Peyer's patch (tissue), 4 donors: ENCODE measurements around the gene ADRA2C.

Experiments
- CTCF ChIP-seq, 6 experiments: fragments of 450-650 bp in 4 of 6; fragments of 200-600 bp in 2 of 6; sonication (generic) in 1 of 6; IDR thresholded peaks; one replicate each; pipeline ENCODE4 v1.5.1; 2017 to 2019; ENCODE audit warnings: antibody characterized with exemption in 6 of 6, mild to moderate bottlenecking in 3 of 6, moderate library complexity in 1 of 6
- POLR2A ChIP-seq, 2 donors: fragments of 450-650 bp; IDR thresholded peaks; one replicate each; pipeline ENCODE4 v1.5.1; 2017; ENCODE audit warnings: antibody characterized with exemption in 2 of 2, mild to moderate bottlenecking in 2 of 2, moderate library complexity in 2 of 2

DNA sequence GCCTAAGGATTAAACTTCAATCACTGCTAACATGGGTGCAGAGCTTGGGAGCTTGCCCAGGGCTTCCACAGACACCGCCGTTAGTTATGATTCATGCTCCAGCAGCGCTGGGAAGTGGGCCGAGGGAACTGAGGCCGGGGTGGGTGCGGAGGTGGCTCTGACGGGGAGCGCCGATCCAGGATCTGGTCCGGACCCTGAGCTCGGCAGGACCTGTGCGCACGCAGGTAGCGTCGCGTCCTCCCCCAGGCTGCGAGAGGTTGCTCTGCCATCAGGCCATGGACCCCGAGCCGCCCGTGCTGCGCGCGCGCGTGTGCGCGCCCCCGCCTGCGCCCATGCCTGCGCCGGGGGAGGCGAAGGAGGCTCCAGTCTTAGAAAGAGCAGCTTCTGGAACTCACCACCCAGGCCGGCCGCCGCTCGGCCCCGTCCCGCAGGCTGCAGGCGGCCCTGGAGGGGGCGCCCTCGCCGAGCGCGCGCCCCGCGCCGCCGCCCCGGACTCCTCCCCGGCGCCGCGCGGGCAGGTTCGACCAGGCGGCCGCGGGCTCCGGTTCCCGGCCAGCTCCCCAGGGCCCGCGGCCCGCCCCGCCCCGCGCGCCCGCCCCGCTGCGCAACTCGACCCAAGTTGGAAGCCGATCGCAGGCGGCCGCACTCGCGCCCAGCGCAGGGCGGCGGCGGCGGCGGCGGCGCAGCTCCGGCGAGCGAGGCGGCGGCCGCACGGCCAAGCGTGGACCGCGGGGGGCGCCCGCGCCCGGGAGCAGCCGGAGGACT, 732 bp upstream of the ADRA2C start:
- TF ChIP-seq CTCF (IDR thresholded peaks at IDR 0.05) (peak in 2 of 6 experiments; percentile 4), POLR2A (IDR thresholded peaks at IDR 0.05) (no peak)
